PC-9 (cell line): Measurements from ENCODE around the gene ANAPC10.

Experiments used
- CTCF ChIP-seq: fragments of 200-600 bp; sonication (generic); conservative IDR thresholded peaks from 2 replicates; pipeline ENCODE4 v1.6.1; 2017; ENCODE audit warnings: mixed run types, antibody characterized with exemption, mild to moderate bottlenecking, moderate library complexity
- EZH2 ChIP-seq: fragments of 200-600 bp; sonication (generic); IDR thresholded peaks from 2 replicates; pipeline ENCODE4 v1.8.0; 2017; ENCODE audit warnings: antibody characterized with exemption, low read depth

GRCh38 chr4:144962300-144962699 is 135.7 kb downstream of the ANAPC10 start:
- TF ChIP-seq CTCF: no peak
- TF ChIP-seq EZH2: no peak
